OCI-LY7 (cell line): Measurements from ENCODE around the gene DBN1. TPM values are rescaled to one million over a fixed set of nuclear protein-coding genes. Genes with fewer than 3 reads are reported as not detected.

ENCODE experiments used
- BruUV-seq: library from RNA; stranded (reverse); fragments of 400-500 nt; replicated peaks from 2 replicates; lab custom pipeline; 2021; lab: Mats Ljungman, UMichigan
- CTCF ChIA-PET: fragments of 300-600 bp; sonication (Branson Sonifier 250); formaldehyde crosslinking; loops from one replicate; lab custom pipeline; 2022; ENCODE audit warnings: antibody characterized with exemption; ENCODE audit not compliant: unreplicated experiment; lab: Charles Lee
- POLR2A ChIA-PET: fragments of 300-600 bp; sonication (Branson Sonifier 250); formaldehyde crosslinking; loops from one replicate; lab custom pipeline; 2022; ENCODE audit warnings: antibody characterized with exemption; lab: Charles Lee
- DNase-seq: peaks from one replicate; pipeline ENCODE4 v3.0.0-alpha.2; 2015; ENCODE audit warnings: low spot score
- H2AFZ ChIP-seq: fragments of 200-600 bp; sonication (generic), shearing (Covaris generic); 2 replicates; pipeline ENCODE4 v1.6.1; 2014; ENCODE audit warnings: mild to moderate bottlenecking, antibody characterized with exemption, low read length, moderate library complexity
- H3K27ac ChIP-seq: fragments of 200-600 bp; sonication (generic); 2 replicates; pipeline ENCODE4 v1.5.1; 2014; ENCODE audit warnings: mixed run types, low read depth, mild to moderate bottlenecking, moderate library complexity, low read length, inconsistent platforms; ENCODE audit not compliant: poor library complexity, severe bottlenecking
- H3K36me3 ChIP-seq: fragments of 200-600 bp; sonication (generic); 2 replicates; pipeline ENCODE4 v1.6.1; 2014; ENCODE audit warnings: mild to moderate bottlenecking, antibody characterized with exemption, low read length, moderate library complexity, mixed read lengths; ENCODE audit not compliant: insufficient read depth
- H3K4me1 ChIP-seq: fragments of 200-600 bp; sonication (generic); 2 replicates; pipeline ENCODE4 v1.5.1; 2014; ENCODE audit warnings: mild to moderate bottlenecking, low read length; ENCODE audit not compliant: insufficient read depth, poor library complexity, severe bottlenecking
- H3K4me2 ChIP-seq: fragments of 200-600 bp; sonication (generic); 2 replicates; pipeline ENCODE4 v1.6.1; 2014; ENCODE audit warnings: mild to moderate bottlenecking, low read length
- H3K4me3 ChIP-seq: fragments of 200-600 bp; sonication (generic); 2 replicates; pipeline ENCODE4 v1.5.1; 2014; ENCODE audit warnings: mild to moderate bottlenecking, low read depth, low read length; ENCODE audit not compliant: poor library complexity, severe bottlenecking
- H3K79me2 ChIP-seq: fragments of 200-600 bp; sonication (generic); 2 replicates; pipeline ENCODE4 v1.6.1; 2016; ENCODE audit warnings: low read depth, mild to moderate bottlenecking, low read length, moderate library complexity, mixed read lengths; ENCODE audit not compliant: insufficient read depth
- H3K9me2 ChIP-seq: fragments of 200-600 bp; sonication (generic); 2 replicates; pipeline ENCODE4 v1.6.1; 2016; ENCODE audit warnings: mild to moderate bottlenecking, low read length, mixed read lengths; ENCODE audit not compliant: insufficient read depth
- H3K9me3 ChIP-seq: fragments of 200-600 bp; sonication (generic); 2 replicates; pipeline ENCODE4 v1.6.1; 2014; ENCODE audit warnings: mild to moderate bottlenecking, mixed run types, low read length, mixed read lengths
- H4K20me1 ChIP-seq: fragments of 200-600 bp; sonication (generic); 2 replicates; pipeline ENCODE4 v1.6.1; 2014; ENCODE audit warnings: mild to moderate bottlenecking, antibody characterized with exemption, low read length, moderate library complexity, mixed read lengths; ENCODE audit not compliant: insufficient read depth
- EZH2phosphoT487 ChIP-seq: fragments of 200-600 bp; sonication (generic); IDR thresholded peaks from 2 replicates; pipeline ENCODE4 v1.6.1; 2018; ENCODE audit warnings: low read depth, borderline replicate concordance, mild to moderate bottlenecking, mixed run types, antibody characterized with exemption, low read length, moderate library complexity, mixed read lengths
- intact Hi-C: fragments of 100-400 bp; cut with micrococcal nuclease; formaldehyde crosslinking; loops from one replicate; pipeline ENCODE4 v1.10.0; 2022; ENCODE audit not compliant: unreplicated experiment
- total RNA-seq, 2 experiments: library from RNA; depleted of rRNA in 1 of 2; stranded (reverse); fragments of >200 nt in 1 of 2; shearing (Covaris generic) in 1 of 2; gene quantifications; 2 replicates each; pipeline ENCODE4 v1.2.3, GENCODE V29; 2014 to 2022
- TF ChIP-seq, protein P1 (sequence below): fragments of 200-600 bp; sonication (generic); conservative IDR thresholded peaks from 2 replicates; pipeline ENCODE4 v1.5.1; 2014; ENCODE audit warnings: mild to moderate bottlenecking, antibody characterized with exemption, low read length, moderate library complexity, mixed read lengths

DBN1 gene
- total RNA-seq, 2 experiments from 2014 or later, result 11.7 to 22.0 TPM

DNA sequence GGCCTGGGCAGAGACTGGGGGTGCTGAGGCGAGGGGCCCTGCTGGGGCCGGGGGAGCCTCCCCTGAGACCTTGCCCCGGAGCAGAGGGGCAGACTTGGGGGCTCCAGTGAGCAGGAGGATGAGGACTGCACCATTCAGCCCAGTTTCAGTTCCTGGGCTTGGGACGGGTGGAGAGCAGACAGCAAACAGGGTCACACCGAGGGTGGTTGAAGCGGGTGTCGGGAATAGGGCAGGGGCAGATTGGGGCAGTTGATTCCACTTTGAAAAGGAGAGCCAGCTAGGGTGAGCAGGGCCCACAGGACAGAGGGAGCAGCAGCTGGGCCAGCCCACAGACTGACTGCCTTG is 42.5 kb downstream of the DBN1 start:
- Histone ChIP-seq H3K9me3 (no peaks in the 10 kb centered on the region), H4K20me1 (peaks cover 9% of the 10 kb centered on the region), H3K9me2 (no peaks in the 10 kb centered on the region), H3K36me3 (peaks cover 50% of the 10 kb centered on the region), H3K27ac (peak overlapping the region; percentile 87), H3K4me2 (peak overlapping the region; percentile 98), H3K4me1 (peaks cover 54% of the 10 kb centered on the region), H2AFZ (no peak overlapping the region), H3K79me2 (peaks cover 31% of the 10 kb centered on the region), H3K4me3 (peak overlapping the region; percentile 77)
- DNase-seq, result no peak
- ChIA-PET POLR2A (interaction anchor here (0.7 kb wide), 1 partner anchor 52 kb away, joined by 3 read pairs; no protein-coding TSS in a partner anchor), CTCF (interaction anchor here (0.6 to 1.6 kb wide), 4 partner anchors 9 to 75 kb away, joined by 3 to 10 read pairs (median 4); no protein-coding TSS in a partner anchor)
- BruUV-seq, result no TSS peak
- intact Hi-C loops, result loop anchor here (1.0 to 2.0 kb wide), 2 partner anchors 14 to 41 kb away; no protein-coding TSS in a partner anchor
- TF ChIP-seq, protein P1, sequence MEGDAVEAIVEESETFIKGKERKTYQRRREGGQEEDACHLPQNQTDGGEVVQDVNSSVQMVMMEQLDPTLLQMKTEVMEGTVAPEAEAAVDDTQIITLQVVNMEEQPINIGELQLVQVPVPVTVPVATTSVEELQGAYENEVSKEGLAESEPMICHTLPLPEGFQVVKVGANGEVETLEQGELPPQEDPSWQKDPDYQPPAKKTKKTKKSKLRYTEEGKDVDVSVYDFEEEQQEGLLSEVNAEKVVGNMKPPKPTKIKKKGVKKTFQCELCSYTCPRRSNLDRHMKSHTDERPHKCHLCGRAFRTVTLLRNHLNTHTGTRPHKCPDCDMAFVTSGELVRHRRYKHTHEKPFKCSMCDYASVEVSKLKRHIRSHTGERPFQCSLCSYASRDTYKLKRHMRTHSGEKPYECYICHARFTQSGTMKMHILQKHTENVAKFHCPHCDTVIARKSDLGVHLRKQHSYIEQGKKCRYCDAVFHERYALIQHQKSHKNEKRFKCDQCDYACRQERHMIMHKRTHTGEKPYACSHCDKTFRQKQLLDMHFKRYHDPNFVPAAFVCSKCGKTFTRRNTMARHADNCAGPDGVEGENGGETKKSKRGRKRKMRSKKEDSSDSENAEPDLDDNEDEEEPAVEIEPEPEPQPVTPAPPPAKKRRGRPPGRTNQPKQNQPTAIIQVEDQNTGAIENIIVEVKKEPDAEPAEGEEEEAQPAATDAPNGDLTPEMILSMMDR, result no peak
- no peak for TF ChIP-seq EZH2phosphoT487

DNA sequence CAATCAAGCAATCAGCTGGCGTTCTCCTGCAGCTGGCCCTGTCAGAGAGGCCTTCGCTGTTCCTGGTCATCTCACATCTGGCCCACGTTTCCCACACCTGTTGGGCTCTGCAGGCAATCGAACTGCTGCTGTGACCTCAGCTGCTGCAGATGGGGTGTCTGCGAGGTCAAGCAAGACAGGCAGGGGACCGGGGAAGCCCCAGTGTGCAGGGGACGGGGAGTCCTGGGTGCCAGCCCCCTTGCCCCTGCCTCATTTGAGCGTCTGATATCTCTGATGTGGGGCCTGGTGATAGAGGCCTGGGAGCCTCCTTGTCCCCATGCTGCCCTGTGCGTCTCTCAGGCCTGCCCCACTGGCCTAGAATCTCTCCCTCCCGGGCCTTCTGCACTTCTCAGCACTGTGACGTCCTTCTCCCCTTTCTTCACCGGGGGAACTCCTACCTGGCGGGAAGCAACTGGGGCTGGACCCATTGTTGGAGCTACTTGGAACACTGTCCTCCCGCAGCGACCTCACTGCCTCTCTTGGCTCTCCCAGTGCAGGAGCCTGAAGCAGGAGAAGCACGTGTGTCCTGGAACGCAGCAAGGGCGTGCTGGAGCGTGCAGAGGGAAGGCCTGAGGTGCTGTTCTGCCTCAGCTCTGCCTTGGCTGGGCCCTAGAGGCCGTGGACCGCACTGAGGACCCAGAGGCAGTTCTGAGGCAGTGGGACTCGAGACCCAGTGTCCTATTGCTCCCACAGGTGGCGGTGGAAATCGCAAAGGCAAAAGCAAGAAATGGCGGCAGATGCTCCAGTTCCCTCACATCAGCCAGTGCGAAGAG is 43.1 kb downstream of the DBN1 start:
- BruUV-seq, result no TSS peak
- peak; percentile 48 for DNase-seq
- Histone ChIP-seq H4K20me1 (peaks cover 9% of the 10 kb centered on the region), H3K9me3 (no peaks in the 10 kb centered on the region), H3K4me1 (peaks cover 59% of the 10 kb centered on the region), H3K4me3 (peak overlapping the region; percentile 77), H3K4me2 (peak overlapping the region; percentile 98), H3K27ac (peak overlapping the region; percentile 87), H2AFZ (no peak overlapping the region), H3K9me2 (no peaks in the 10 kb centered on the region), H3K36me3 (peaks cover 44% of the 10 kb centered on the region), H3K79me2 (peaks cover 31% of the 10 kb centered on the region)
- CTCF ChIA-PET, result interaction anchor here (0.5 to 1.5 kb wide), 3 partner anchors 25 to 74 kb away, joined by 3 to 5 read pairs (median 3); no protein-coding TSS in a partner anchor
- intact Hi-C loops, result loop anchor here (2.0 kb wide), 1 partner anchor 14 kb away; no protein-coding TSS in a partner anchor
- POLR2A ChIA-PET, result interaction anchor here (0.6 to 2.6 kb wide), 6 partner anchors 27 to 1193 kb away, joined by 3 to 10 read pairs (median 4); no protein-coding TSS in a partner anchor
- TF ChIP-seq, protein P1, result no peak; the same call in 1 of the 2 replicates
- TF ChIP-seq EZH2phosphoT487, result no peak
